OCI-LY7 (cell line): ENCODE results near the gene TMEM266.

ENCODE experiments used
- EZH2phosphoT487 ChIP-seq: fragments of 200-600 bp; sonication (generic); IDR thresholded peaks from 2 replicates; pipeline ENCODE4 v1.6.1; 2018; ENCODE audit warnings: low read depth, borderline replicate concordance, mild to moderate bottlenecking, mixed run types, antibody characterized with exemption, low read length, moderate library complexity, mixed read lengths
- TF ChIP-seq, protein P1 (sequence below): fragments of 200-600 bp; sonication (generic); conservative IDR thresholded peaks from 2 replicates; pipeline ENCODE4 v1.5.1; 2014; ENCODE audit warnings: mild to moderate bottlenecking, antibody characterized with exemption, low read length, moderate library complexity, mixed read lengths

DNA sequence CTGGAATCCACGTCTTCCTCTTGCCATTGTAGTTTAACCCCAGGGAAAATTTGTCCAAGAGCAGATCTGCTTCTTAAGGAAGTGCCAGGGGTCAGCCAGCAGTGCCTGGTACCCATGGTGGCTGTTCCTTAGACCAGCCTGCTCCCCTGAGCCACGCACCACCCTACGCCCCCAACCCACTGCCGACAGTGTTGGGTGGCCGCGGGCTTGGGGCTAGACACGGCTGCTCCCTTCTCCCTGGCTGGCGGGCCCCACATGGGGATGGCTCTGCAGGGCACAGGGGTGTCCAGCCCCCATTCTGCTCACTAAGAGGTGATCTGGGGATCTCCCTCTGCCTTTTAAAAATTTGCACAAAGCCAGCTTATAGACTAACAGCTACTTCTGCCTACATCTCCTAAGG lies 104.8 kb downstream of the TMEM266 start:
- TF ChIP-seq, protein P1, sequence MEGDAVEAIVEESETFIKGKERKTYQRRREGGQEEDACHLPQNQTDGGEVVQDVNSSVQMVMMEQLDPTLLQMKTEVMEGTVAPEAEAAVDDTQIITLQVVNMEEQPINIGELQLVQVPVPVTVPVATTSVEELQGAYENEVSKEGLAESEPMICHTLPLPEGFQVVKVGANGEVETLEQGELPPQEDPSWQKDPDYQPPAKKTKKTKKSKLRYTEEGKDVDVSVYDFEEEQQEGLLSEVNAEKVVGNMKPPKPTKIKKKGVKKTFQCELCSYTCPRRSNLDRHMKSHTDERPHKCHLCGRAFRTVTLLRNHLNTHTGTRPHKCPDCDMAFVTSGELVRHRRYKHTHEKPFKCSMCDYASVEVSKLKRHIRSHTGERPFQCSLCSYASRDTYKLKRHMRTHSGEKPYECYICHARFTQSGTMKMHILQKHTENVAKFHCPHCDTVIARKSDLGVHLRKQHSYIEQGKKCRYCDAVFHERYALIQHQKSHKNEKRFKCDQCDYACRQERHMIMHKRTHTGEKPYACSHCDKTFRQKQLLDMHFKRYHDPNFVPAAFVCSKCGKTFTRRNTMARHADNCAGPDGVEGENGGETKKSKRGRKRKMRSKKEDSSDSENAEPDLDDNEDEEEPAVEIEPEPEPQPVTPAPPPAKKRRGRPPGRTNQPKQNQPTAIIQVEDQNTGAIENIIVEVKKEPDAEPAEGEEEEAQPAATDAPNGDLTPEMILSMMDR = no peak
- no peak for TF ChIP-seq EZH2phosphoT487
